ENCODE data around the gene SLC37A2.

Gene SLC37A2

DNA sequence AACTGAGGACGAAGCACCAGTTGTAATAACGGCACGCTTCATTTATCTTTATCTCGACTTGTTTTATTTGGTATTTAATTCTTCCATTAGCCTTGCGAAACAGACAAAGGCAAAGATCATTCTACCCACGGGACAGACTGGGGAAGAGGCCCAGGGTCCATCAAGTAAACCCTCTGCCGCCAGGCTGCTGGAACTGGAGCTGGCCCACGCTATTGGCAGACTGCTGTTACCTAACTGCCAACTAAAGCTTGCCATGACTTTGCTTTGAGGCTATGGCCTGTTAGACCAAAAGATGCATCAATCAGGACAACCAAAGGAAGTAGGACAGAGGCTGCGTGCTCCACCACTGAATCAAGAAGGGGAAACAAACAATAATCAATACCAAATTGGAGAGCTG, 49.1 kb downstream of the SLC37A2 start:
- no peak for DNase-seq

DNA sequence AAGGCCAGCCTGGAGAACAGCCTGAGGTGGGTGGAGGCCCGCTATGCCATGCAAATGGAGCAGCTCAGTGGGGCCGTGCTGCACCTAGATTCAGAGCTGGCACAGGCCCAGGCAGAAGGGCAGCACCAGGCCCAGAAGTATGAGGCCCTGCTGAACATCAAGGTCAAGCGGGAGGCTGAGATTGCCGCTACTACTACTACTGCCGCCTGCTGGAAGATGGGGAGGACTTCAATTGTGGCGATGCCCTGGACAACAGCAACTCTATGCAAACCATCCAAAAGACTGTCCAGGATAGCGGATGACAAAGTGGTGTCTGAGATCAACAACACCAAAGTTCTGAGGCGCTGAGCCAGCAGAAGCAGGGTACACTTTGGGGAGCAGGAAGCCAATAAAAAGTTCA, 51.4 kb downstream of the SLC37A2 start:
- DNase-seq, result no peak

DNA sequence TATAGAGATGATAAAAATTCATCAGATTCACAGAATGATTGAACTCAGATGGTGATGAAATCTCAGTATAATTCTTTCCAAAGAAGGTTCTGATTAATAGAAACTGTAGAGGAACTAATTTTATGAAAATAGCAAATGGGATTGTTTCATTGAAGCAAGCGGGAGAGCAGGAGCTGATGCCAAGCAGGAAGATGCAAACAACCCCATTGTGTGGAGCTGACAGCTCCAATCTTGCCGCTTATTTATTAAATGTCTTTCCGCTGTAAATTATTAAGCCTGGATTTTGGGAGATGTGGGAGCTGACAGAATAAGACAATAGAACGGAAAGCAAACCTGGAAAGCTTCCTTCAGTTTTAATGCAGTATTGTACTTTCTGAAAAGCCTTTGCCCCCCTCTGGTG, 54.3 kb downstream of the SLC37A2 start:
- DNase-seq, result no peak

DNA sequence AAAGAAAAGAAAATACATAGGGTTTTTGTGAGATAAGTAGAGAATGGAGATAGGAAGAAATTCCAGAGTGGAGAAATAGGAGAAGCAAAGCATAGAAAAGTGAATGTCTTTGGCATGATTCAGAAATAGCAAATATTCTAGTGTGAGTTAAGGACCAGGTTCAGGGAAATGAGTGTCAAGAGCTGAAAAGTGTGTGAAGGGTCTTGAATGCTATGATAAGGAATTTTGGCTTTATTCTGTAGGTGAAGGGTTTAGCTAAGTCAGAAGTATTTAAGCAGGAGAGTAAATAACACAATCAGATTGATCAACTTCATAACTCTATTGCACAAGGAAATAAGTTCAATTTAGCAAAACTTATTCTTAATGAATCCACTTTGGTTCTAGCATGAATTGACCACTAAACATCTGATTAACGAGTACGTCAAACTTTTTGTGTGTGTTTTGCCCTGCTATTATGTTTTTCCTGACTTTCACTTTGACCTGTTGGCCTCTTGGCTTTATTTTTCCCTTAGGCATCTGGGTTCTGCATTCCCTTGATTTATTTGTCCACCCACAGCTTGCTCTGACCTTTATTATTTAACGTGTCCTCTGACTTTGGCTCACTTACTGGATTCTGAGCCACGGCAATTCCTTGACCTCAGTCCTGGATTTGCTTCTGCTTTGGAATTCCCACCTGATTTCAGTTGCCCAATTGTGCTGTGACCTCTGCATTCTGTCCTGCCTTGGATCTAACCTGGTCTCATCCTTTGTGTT, 60.3 kb downstream of the SLC37A2 start:
- DNase-seq, result no peak

DNA sequence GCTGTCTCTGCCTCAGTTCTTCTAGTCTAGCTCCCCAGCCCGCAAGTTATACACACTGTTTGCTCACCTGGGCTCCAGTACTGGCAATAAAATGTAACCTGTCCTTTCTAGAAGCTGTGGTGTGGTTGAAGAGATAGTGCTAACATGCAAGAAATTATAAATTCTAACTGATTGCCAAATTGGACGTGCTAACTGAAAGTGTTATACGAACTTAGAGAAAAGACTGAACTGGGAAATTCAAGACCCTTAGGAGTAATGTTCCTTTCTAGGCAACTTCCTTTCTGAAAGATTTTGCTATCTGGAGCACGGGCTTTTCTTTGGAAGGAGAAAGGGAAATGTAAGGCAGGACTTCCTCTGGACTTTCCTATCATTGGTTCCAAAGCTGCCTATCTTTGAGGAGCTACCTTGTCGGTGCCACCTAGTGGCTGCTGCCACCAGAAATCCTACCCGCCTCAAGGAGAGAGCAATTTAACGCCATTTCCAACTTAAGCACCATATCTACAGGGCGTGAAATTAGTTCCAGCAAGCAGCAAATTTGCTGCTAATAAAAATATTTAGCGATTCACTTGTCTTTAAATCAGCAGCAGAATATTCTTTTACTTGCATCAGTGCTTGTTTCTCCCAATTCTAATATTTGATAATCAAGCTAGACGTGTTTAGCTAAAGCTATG, 61.0 kb downstream of the SLC37A2 start:
- DNase-seq, result peak; percentile 16 to 43 (median 26)

DNA sequence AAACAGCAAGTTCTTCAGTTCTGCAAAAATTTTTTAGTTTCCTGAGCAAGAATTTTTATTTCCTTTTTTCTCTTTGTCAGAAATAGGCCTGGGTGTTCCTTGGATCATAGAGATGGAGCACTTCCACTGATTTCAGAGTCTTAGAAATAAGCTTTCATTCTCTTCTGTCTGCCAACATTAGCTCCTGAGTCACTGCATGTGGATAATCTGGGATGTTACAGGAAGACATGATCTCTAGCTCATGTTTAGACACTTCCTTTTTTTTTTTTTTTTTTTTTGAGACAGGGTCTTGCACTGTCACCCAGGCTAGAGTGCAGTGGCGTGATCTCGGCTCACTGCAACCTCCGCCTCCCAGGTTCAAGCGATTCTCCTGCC, 61.5 kb downstream of the SLC37A2 start:
- no peak for DNase-seq

DNA sequence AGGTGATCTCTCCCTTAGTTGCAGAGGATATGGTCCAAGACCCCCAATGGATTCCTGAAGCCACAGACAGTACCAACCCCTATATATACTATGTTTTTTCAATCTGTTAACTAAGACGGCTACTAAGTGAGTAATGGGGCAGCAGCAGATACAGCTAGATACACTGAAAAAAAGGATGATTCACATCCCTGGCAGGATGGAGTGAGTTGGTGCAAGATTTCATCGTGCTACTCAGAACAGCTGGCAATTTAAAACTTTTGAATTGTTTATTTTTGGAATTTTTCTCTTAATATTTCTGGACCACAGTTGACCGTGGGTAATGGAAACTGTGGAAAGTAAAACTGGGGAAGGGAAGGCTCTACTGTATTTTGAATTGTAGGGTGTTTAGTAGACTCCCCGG, 65.3 kb downstream of the SLC37A2 start:
- DNase-seq, result no peak

DNA sequence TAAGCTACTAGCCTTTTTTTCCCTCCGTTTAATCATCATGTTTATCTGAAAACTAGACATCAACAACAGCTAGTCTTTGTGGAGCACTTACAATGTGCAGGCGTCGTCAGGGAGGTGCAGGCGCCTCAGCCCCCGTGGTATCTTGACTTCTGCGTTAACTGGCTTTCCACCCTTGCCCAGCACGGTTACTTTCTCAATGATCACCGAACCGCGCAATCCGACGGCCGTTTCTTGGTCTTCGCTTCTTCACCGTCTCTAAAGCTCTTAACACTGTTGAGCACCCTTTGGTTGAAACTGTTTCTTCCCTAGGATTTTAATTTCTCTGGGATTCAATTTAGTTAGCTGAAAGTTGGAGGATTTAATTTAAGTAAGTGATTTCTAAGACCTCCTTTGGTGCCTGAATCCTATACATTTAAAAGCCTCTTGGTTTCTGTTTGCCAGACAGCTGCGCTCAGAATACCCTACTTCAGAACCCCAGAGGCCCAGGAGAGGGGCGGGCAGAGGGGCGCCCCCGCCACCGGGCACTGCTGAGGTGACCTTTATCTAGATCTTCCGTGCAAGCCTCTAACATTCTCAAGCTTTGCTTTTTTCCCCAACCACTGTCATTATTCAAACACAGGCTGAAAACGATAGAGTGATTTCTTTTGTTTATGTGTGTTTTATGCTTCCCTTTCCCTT, 66.3 kb downstream of the SLC37A2 start:
- DNase-seq, result no peak

DNA sequence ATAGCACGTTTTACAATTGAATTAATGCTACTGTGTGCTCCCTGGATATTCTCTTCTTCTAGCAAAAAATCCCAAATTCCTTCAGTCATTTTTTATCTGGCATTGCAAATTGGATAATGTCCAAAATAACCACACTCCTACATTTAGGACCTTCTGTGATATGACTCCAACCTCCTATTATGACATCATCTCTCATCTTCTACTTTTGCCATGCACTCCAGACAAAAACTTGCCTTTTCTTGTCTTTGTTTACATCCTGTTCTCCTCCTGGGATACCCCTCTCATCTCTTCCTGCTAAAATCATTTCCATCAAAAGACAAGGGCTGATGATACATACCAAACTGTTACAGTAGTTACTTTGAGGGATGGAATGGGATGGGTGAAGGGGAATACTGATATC, 69.0 kb downstream of the SLC37A2 start:
- no peak for DNase-seq

DNA sequence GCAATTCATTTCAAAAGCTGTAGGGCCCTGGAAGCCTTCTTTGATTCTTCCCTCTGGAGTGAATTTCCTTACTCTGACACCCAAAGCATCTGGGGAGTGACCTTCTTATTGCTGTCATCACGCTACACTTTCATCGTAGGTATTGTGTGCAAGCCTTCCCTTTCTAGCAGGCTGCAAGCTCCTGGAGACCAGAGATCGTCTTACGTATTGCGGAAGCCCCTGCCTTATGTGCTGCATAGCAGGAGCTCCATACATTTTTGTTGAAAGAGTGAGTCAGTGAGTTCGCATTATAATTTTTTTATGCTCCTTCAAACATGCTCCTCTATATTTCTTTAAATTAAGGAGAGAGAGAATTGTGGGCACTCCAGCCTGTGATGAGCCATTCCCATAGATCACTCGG, 69.5 kb downstream of the SLC37A2 start:
- no peak for DNase-seq

DNA sequence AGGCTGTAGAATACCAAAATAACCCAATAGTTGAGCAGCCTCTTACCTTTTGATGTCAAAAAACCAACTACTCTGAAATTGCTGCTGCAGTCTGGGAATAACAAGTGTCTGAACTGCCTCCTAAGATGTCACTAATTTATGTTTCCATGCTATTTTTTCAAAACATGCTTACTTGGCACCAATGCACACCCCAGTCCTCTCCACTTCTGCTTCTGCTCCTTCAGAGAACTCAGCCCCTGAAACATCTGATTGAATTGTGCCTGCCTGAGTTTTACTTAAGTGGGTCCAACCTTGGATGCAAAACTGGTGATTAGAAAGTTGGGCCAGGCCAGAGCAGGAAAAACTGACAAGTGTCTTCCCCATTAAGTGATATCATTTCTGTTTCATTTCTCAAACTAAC, 72.9 kb downstream of the SLC37A2 start:
- DNase-seq, result no peak

DNA sequence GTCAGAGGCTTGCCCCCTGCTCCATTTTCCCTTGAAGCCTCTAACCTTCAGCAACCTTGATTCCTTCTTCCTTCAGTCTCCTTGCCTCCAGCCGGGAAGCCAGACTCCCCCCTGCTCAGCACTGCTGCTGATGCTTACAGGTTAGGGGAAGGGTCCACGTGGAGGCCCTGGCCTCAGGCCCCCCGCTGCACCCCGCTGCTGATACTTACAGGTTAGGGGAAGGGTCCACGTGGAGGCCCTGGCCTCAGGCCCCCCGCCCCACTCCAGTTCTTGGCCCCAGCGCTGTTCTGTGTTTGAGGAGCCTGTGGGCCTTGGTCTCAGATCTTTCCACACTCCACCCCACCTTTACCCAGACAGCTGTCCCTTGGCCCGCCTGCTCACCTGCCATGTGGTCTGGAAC, 75.9 kb downstream of the SLC37A2 start:
- DNase-seq, result no peak

DNA sequence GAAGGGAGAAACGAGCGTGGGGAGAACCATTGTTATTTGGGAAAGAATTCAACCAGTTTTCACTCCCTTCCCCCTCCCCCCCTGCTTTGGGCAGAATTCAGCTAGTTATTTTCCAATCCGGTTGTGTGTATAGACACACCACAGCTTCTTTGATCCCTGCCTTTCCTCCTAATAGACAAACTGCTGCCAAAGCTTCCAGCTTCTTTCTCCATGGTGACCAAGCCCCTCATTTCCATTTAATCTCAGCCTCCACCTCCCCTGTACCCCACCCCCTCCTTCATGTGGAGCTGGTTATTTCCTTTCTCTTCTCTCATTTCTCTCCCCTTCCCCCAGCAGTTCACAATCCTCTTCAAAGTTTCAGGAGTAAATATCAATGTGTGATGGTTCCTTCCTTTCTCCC, 76.7 kb downstream of the SLC37A2 start:
- DNase-seq, result no peak

All from NCI-H1417 (cell line).